Activated CD8-positive, alpha-beta memory T cell treated with anti-CD3 and anti-CD28 coated beads for 4 hours (primary cell): Measurements from ENCODE around the gene SLIT2.

Experiments used
- DNase-seq, 2 donors: peaks; one replicate each; pipeline ENCODE4 v3.0.0-alpha.2; 2020; ENCODE audit warnings: low read depth in 2 of 2

The SLIT2 gene

GRCh38 chr4:20251796-20252655 is at the start of gene SLIT2:
Gene SLIT2, plus strand, starts transcription at chr4:20251905. Its CDS starts 1,911 bp downstream, at chr4:20253816.
- no peak for DNase-seq

GRCh38 chr4:20203508-20203907 is 48.2 kb upstream of the SLIT2 start:
- DNase-seq = no peak

GRCh38 chr4:20217521-20217920 is 34.2 kb upstream of the SLIT2 start:
- no peak for DNase-seq

- DNase-seq = no peak
Observed at GRCh38 chr4:20217951-20218350, 33.8 kb upstream of the SLIT2 start.

- no peak for DNase-seq
Observed at GRCh38 chr4:20219521-20219920, 32.2 kb upstream of the SLIT2 start.

GRCh38 chr4:20237894-20238537 is 13.7 kb upstream of the SLIT2 start:
- DNase-seq = no peak

- DNase-seq = no peak
Observed at GRCh38 chr4:20248155-20248558, 3.5 kb upstream of the SLIT2 start.

- no peak for DNase-seq
Observed at GRCh38 chr4:20249333-20249732, 2.4 kb upstream of the SLIT2 start.

- no peak for DNase-seq
Observed at GRCh38 chr4:20251031-20251795, 492 bp upstream of the SLIT2 start.

- DNase-seq = no peak
Observed at GRCh38 chr4:20252656-20253282, 1.1 kb downstream of the SLIT2 start.

GRCh38 chr4:20253283-20253734 is 1.6 kb downstream of the SLIT2 start:
- DNase-seq = no peak

- no peak for DNase-seq
Observed at GRCh38 chr4:20253735-20254409, 2.2 kb downstream of the SLIT2 start.

GRCh38 chr4:20254511-20255250 is 3.0 kb downstream of the SLIT2 start:
- no peak for DNase-seq

GRCh38 chr4:20255251-20255586 is 3.5 kb downstream of the SLIT2 start:
- no peak for DNase-seq

- no peak for DNase-seq
Observed at GRCh38 chr4:20255823-20256222, 4.1 kb downstream of the SLIT2 start.

- no peak for DNase-seq
Observed at GRCh38 chr4:20256381-20256881, 4.7 kb downstream of the SLIT2 start.

- no peak for DNase-seq
Observed at GRCh38 chr4:20259707-20260106, 8.0 kb downstream of the SLIT2 start.

GRCh38 chr4:20260821-20261220 is 9.1 kb downstream of the SLIT2 start:
- no peak for DNase-seq

- no peak for DNase-seq
Observed at GRCh38 chr4:20262221-20262620, 10.5 kb downstream of the SLIT2 start.

GRCh38 chr4:20264688-20265087 is 13.0 kb downstream of the SLIT2 start:
- no peak for DNase-seq

GRCh38 chr4:20265726-20266125 is 14.0 kb downstream of the SLIT2 start:
- no peak for DNase-seq
